Cardiac muscle cell (in vitro differentiated cells and primary cell): Measurements from ENCODE around the gene PAFAH2. TPM values are rescaled to one million over a fixed set of nuclear protein-coding genes. Genes with fewer than 3 reads are reported as not detected.

Source experiments
- DNase-seq, 2 donors: peaks; one replicate each; pipeline versions ENCODE4 v3.0.0 to v3.0.0-alpha.2; 2010 to 2017; ENCODE audit warnings: low read depth in 1 of 2, low spot score in 1 of 2
- H3K27ac ChIP-seq: fragments of 200-600 bp; sonication (generic); 2 replicates; pipeline ENCODE4 v1.5.1; 2016
- H3K27me3 ChIP-seq: fragments of 200-600 bp; sonication (generic); 2 replicates; pipeline ENCODE4 v1.6.0; 2016; ENCODE audit warnings: control low read depth
- H3K36me3 ChIP-seq: fragments of 200-600 bp; sonication (generic); 2 replicates; pipeline ENCODE4 v1.5.1; 2016; ENCODE audit warnings: control low read depth
- H3K4me1 ChIP-seq: fragments of 200-600 bp; sonication (generic); 2 replicates; pipeline ENCODE4 v1.8.1; 2017; ENCODE audit warnings: low read depth, mild to moderate bottlenecking, mixed run types
- H3K4me3 ChIP-seq: fragments of 200-600 bp; sonication (generic); 2 replicates; pipeline ENCODE4 v1.5.1; 2016; ENCODE audit warnings: mild to moderate bottlenecking
- H3K9me3 ChIP-seq: fragments of 200-600 bp; sonication (generic); 2 replicates; pipeline ENCODE4 v1.5.1; 2017; ENCODE audit warnings: low read depth, mild to moderate bottlenecking, control low read depth
- CTCF ChIP-seq: IDR thresholded peaks from 2 replicates; pipeline ENCODE4 v1.5.1; 2012; ENCODE audit warnings: low read depth, mild to moderate bottlenecking, low read length
- polyA plus RNA-seq: library from polyadenylated mRNA; unstranded; fragments of >200 nt; fragmentation: Nextera tagmentation; extraction: Ambion mirVana; gene quantifications from 2 replicates; pipeline ENCODE4 v1.2.1, GENCODE V29; 2016
- total RNA-seq: library from RNA; depleted of rRNA; stranded (reverse); fragments of >200 nt; gene quantifications from 2 replicates; pipeline ENCODE4 v1.2.3, GENCODE V29; 2016

PAFAH2 gene
- total and polyA plus RNA-seq, 2 experiments from 2014 or later = 10.9 to 11.2 TPM

DNA sequence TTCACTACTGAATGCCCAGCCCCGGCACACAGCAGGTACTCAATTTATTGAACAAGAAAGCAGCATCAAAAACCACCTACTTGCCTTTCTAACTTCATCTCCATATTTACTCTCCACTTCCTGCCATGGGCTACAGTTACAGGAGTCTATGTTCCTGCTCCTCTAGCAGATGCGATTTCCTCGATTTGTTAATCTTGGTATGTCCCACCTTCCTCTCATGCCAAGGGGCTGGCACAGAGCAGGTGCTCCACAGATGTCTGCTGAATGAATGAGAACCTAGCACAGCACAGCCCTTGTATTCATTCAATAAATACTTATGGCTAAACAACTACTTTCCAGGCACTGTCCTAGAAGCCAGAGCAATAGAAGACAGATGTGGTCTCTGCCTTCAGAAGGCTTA is 12.2 kb downstream of the PAFAH2 start:
- no peaks in the 10 kb centered on the region for H3K9me3 ChIP-seq
- peaks cover 6% of the 10 kb centered on the region for H3K4me1 ChIP-seq
- no peak for TF ChIP-seq CTCF
- DNase-seq = no peak
- H3K27me3 ChIP-seq = no peaks in the 10 kb centered on the region
- H3K4me3 ChIP-seq = no peak overlapping the region
- no peak overlapping the region for H3K27ac ChIP-seq
- peaks cover 23% of the 10 kb centered on the region for H3K36me3 ChIP-seq

GRCh38 chr1:25985171-25985570 is 12.7 kb downstream of the PAFAH2 start:
- H3K4me3 ChIP-seq = no peak overlapping the region
- no peak for DNase-seq
- peaks cover under 1% of the 10 kb centered on the region for H3K4me1 ChIP-seq
- peaks cover 23% of the 10 kb centered on the region for H3K36me3 ChIP-seq
- no peaks in the 10 kb centered on the region for H3K27me3 ChIP-seq
- no peaks in the 10 kb centered on the region for H3K9me3 ChIP-seq
- no peak overlapping the region for H3K27ac ChIP-seq
- TF ChIP-seq CTCF = no peak

- TF ChIP-seq CTCF = no peak
- Histone ChIP-seq H3K27me3 (no peaks in the 10 kb centered on the region), H3K36me3 (peaks cover 33% of the 10 kb centered on the region), H3K4me3 (no peak overlapping the region), H3K27ac (no peak overlapping the region), H3K4me1 (no peaks in the 10 kb centered on the region), H3K9me3 (no peaks in the 10 kb centered on the region)
- DNase-seq = no peak
Observed at GRCh38 chr1:25979210-25979609, 18.7 kb downstream of the PAFAH2 start.

GRCh38 chr1:25978403-25978802 is 19.5 kb downstream of the PAFAH2 start:
- no peaks in the 10 kb centered on the region for H3K4me1 ChIP-seq
- DNase-seq = no peak
- no peak overlapping the region for H3K27ac ChIP-seq
- no peak overlapping the region for H3K4me3 ChIP-seq
- no peaks in the 10 kb centered on the region for H3K9me3 ChIP-seq
- no peaks in the 10 kb centered on the region for H3K27me3 ChIP-seq
- peaks cover 30% of the 10 kb centered on the region for H3K36me3 ChIP-seq
- no peak for TF ChIP-seq CTCF

DNA sequence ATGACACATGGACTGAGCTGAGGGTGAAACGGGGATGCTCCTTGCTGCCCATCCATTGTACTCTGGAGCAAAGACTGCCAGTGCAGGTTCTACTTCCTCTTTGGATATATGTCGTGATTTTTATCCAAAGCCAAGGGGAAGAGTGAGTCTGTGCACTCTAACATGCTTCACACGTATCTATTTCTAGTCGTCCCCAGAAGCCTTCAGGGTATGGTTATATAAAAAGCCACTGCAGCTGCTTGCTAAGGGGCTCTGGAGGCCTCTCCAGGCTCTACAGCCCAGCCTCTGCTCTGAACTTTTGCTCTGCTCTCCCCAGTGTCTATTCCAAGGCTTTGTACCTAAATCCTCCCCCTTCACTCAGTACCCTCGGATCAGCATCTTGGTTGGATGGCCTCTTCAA is 20.1 kb downstream of the PAFAH2 start:
- Histone ChIP-seq H3K27ac (no peak overlapping the region), H3K36me3 (peaks cover 30% of the 10 kb centered on the region), H3K4me3 (no peak overlapping the region), H3K27me3 (no peaks in the 10 kb centered on the region), H3K4me1 (no peaks in the 10 kb centered on the region), H3K9me3 (no peaks in the 10 kb centered on the region)
- TF ChIP-seq CTCF = no peak
- DNase-seq = no peak
